ENCODE results near the gene RABGAP1L. TPM values are rescaled to one million over a fixed set of nuclear protein-coding genes. Genes with fewer than 3 reads are reported as not detected.

Gene RABGAP1L
- total RNA-seq, 2 experiments from 2014 or later: 98.1 to 158 TPM

GRCh38 chr1:174221681-174222080 lies 62.4 kb downstream of the RABGAP1L start:
- H2AFZ ChIP-seq (ENCODE audit: low read length): no peak overlapping the region
- H3K9me3 ChIP-seq (ENCODE audit: low read length): no peaks in the 10 kb centered on the region; the same call in 1 of the 2 replicates
- H3K4me1 ChIP-seq (ENCODE audit: insufficient read depth, low read length, poor library complexity, severe bottlenecking): peaks cover 28% of the 10 kb centered on the region
- no peaks in the 10 kb centered on the region for H3K9me2 ChIP-seq (ENCODE audit: insufficient read depth, low read length)
- TF ChIP-seq EZH2phosphoT487 (IDR thresholded peaks at IDR 0.05; ENCODE audit: borderline replicate concordance, low read depth, low read length): no peak
- TF ChIP-seq, protein P1, sequence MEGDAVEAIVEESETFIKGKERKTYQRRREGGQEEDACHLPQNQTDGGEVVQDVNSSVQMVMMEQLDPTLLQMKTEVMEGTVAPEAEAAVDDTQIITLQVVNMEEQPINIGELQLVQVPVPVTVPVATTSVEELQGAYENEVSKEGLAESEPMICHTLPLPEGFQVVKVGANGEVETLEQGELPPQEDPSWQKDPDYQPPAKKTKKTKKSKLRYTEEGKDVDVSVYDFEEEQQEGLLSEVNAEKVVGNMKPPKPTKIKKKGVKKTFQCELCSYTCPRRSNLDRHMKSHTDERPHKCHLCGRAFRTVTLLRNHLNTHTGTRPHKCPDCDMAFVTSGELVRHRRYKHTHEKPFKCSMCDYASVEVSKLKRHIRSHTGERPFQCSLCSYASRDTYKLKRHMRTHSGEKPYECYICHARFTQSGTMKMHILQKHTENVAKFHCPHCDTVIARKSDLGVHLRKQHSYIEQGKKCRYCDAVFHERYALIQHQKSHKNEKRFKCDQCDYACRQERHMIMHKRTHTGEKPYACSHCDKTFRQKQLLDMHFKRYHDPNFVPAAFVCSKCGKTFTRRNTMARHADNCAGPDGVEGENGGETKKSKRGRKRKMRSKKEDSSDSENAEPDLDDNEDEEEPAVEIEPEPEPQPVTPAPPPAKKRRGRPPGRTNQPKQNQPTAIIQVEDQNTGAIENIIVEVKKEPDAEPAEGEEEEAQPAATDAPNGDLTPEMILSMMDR (conservative IDR thresholded peaks at IDR 0.05; ENCODE audit: low read length): no peak
- peaks cover 44% of the 10 kb centered on the region for H3K36me3 ChIP-seq (ENCODE audit: insufficient read depth, low read length)
- peaks cover 9% of the 10 kb centered on the region; the same call in 1 of the 2 replicates for H4K20me1 ChIP-seq (ENCODE audit: insufficient read depth, low read length)
- no peak overlapping the region for H3K4me3 ChIP-seq (ENCODE audit: low read depth, low read length, poor library complexity, severe bottlenecking)
- H3K4me2 ChIP-seq (ENCODE audit: low read length): no peak overlapping the region
- ChIA-PET POLR2A (interaction anchor here (0.6 to 1.9 kb wide), 9 partner anchors 22 to 1778 kb away, joined by 3 to 5 read pairs (median 3); partner anchors contain the start of gene RC3H1), CTCF (ENCODE audit: unreplicated experiment) (no interaction called here)
- DNase-seq (ENCODE audit: low spot score): no peak
- intact Hi-C loops (cut with micrococcal nuclease; ENCODE audit: unreplicated experiment): no loop called here
- no TSS peak for BruUV-seq (replicated peaks)
- no peak overlapping the region for H3K27ac ChIP-seq (ENCODE audit: low read depth, low read length, poor library complexity, severe bottlenecking)
- peaks cover 24% of the 10 kb centered on the region; the same call in 1 of the 2 replicates for H3K79me2 ChIP-seq (ENCODE audit: insufficient read depth, low read depth, low read length)

DNA sequence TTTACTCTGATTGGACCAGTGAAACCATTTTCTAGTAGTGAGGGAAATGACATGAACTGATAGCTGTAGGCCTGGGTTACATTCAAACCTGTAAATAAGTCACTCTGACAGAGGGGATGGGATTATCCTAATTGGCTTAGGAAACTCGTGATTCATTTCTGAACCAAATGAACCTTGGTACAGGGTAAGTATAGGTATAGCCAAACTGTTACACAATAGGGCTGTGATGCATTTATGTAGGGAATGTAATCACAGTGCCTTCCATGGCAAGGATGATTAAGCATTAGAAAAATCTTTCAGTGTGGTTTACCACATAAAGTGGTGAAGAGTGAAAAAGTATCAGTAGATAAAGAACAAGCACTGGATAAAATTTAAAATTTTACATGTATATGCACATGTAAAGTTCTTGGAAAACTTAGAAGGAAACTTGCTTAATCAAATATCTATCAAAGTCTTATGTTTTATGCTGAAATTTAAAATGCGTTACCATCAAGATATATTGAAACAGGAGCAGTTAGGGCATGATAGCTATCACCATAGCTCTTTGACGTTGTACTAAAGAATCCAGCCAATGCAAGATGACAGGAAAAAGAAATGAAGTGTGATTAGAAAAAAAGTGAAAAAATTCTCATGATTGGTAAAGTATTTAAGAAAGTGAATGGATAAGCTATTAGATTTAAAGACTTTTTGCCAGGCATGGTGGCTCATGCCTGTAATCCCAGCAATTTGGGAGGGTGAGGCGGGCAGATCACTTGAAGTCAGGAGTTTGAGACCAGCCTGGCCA lies 63.0 kb downstream of the RABGAP1L start:
- ChIA-PET POLR2A (interaction anchor here (0.7 to 1.9 kb wide), 5 partner anchors 22 to 331 kb away, joined by 3 to 5 read pairs (median 3); no protein-coding TSS in a partner anchor), CTCF (ENCODE audit: unreplicated experiment) (no interaction called here)
- Histone ChIP-seq H3K9me3 (ENCODE audit: low read length) (no peaks in the 10 kb centered on the region; the same call in 1 of the 2 replicates), H2AFZ (ENCODE audit: low read length) (no peak overlapping the region), H3K4me1 (ENCODE audit: insufficient read depth, low read length, poor library complexity, severe bottlenecking) (peaks cover 28% of the 10 kb centered on the region), H4K20me1 (ENCODE audit: insufficient read depth, low read length) (peaks cover 6% of the 10 kb centered on the region; the same call in 1 of the 2 replicates), H3K79me2 (ENCODE audit: insufficient read depth, low read depth, low read length) (peaks cover 24% of the 10 kb centered on the region; the same call in 1 of the 2 replicates), H3K36me3 (ENCODE audit: insufficient read depth, low read length) (peaks cover 44% of the 10 kb centered on the region), H3K9me2 (ENCODE audit: insufficient read depth, low read length) (no peaks in the 10 kb centered on the region), H3K4me3 (ENCODE audit: low read depth, low read length, poor library complexity, severe bottlenecking) (no peak overlapping the region), H3K4me2 (ENCODE audit: low read length) (no peak overlapping the region), H3K27ac (ENCODE audit: low read depth, low read length, poor library complexity, severe bottlenecking) (no peak overlapping the region)
- DNase-seq (ENCODE audit: low spot score): no peak
- intact Hi-C loops (cut with micrococcal nuclease; ENCODE audit: unreplicated experiment): no loop called here
- no peak for TF ChIP-seq EZH2phosphoT487 (IDR thresholded peaks at IDR 0.05; ENCODE audit: borderline replicate concordance, low read depth, low read length)
- TF ChIP-seq, protein P1 (conservative IDR thresholded peaks at IDR 0.05; ENCODE audit: low read length): no peak
- BruUV-seq (replicated peaks): no TSS peak

GRCh38 chr1:174224641-174225040 lies 65.3 kb downstream of the RABGAP1L start:
- POLR2A ChIA-PET: interaction anchor here (0.7 kb wide), 1 partner anchor 248 kb away, joined by 3 read pairs; no protein-coding TSS in a partner anchor
- no peak for DNase-seq (ENCODE audit: low spot score)
- no TSS peak for BruUV-seq (replicated peaks)

More at GRCh38 chr1:174224641-174225040, 65.3 kb downstream of the RABGAP1L start:
- Histone ChIP-seq H3K4me1 (ENCODE audit: insufficient read depth, low read length, poor library complexity, severe bottlenecking) (peaks cover 9% of the 10 kb centered on the region), H3K79me2 (ENCODE audit: insufficient read depth, low read depth, low read length) (peaks cover 6% of the 10 kb centered on the region; the same call in 1 of the 2 replicates), H3K9me3 (ENCODE audit: low read length) (no peaks in the 10 kb centered on the region; the same call in 1 of the 2 replicates), H4K20me1 (ENCODE audit: insufficient read depth, low read length) (no peaks in the 10 kb centered on the region), H2AFZ (ENCODE audit: low read length) (no peak overlapping the region), H3K27ac (ENCODE audit: low read depth, low read length, poor library complexity, severe bottlenecking) (no peak overlapping the region), H3K9me2 (ENCODE audit: insufficient read depth, low read length) (no peaks in the 10 kb centered on the region), H3K36me3 (ENCODE audit: insufficient read depth, low read length) (peaks cover 48% of the 10 kb centered on the region), H3K4me3 (ENCODE audit: low read depth, low read length, poor library complexity, severe bottlenecking) (no peak overlapping the region), H3K4me2 (ENCODE audit: low read length) (no peak overlapping the region)
- intact Hi-C loops (cut with micrococcal nuclease; ENCODE audit: unreplicated experiment): no loop called here
- CTCF ChIA-PET (ENCODE audit: unreplicated experiment): no interaction called here
- TF ChIP-seq EZH2phosphoT487 (IDR thresholded peaks at IDR 0.05; ENCODE audit: borderline replicate concordance, low read depth, low read length): no peak
- TF ChIP-seq, protein P1 (conservative IDR thresholded peaks at IDR 0.05; ENCODE audit: low read length): no peak

All from OCI-LY7 (cell line).